D721Med (cell line): ENCODE data around the gene CYP24A1.

ENCODE experiments used
- DNase-seq: peaks from one replicate; pipeline ENCODE4 v3.0.0; 2011; ENCODE audit warnings: low spot score; ENCODE audit not compliant: insufficient read length
- FAIRE-seq: peaks from 2 replicates; lab custom pipeline; 2011; peaks lifted over from hg19 to GRCh38; lab: Jason Lieb, UNC
- CTCF ChIP-seq: IDR thresholded peaks from 2 replicates; pipeline ENCODE4 v1.5.1; 2012; ENCODE audit warnings: mild to moderate bottlenecking, control low read depth; ENCODE audit not compliant: insufficient read depth; ENCODE audit errors: missing control alignments

Gene CYP24A1

GRCh38 chr20:54218470-54218869 lies 44.7 kb upstream of the CYP24A1 start:
- TF ChIP-seq CTCF = no peak
- no peak for FAIRE-seq
- no peak for DNase-seq

- FAIRE-seq (no peak), DNase-seq (no peak)
- no peak for TF ChIP-seq CTCF
Measured at GRCh38 chr20:54217762-54218161, 44.0 kb upstream of the CYP24A1 start.

- no peak for TF ChIP-seq CTCF
- no peak for FAIRE-seq
- no peak for DNase-seq
Measured at GRCh38 chr20:54215157-54215789, 41.5 kb upstream of the CYP24A1 start.

- FAIRE-seq = no peak
- no peak for TF ChIP-seq CTCF
- no peak for DNase-seq
Measured at GRCh38 chr20:54214566-54214965, 40.8 kb upstream of the CYP24A1 start.

- TF ChIP-seq CTCF = no peak
- FAIRE-seq (no peak), DNase-seq (no peak)
Measured at GRCh38 chr20:54212871-54213270, 39.1 kb upstream of the CYP24A1 start.

- DNase-seq (no peak), FAIRE-seq (no peak)
- no peak for TF ChIP-seq CTCF
Measured at GRCh38 chr20:54212226-54212625, 38.4 kb upstream of the CYP24A1 start.

- FAIRE-seq (no peak), DNase-seq (no peak)
- TF ChIP-seq CTCF = no peak
Measured at GRCh38 chr20:54209216-54209813, 35.5 kb upstream of the CYP24A1 start.
